Kidney (tissue), 14 donors: ENCODE data around the gene PIP5K1C. TPM values are rescaled to one million over a fixed set of nuclear protein-coding genes. Genes with fewer than 3 reads are reported as not detected.

ENCODE experiments used
- DNase-seq, 5 donors: peaks; one replicate each; pipeline ENCODE4 v3.0.0-alpha.2; 2013 to 2020
- FAIRE-seq: peaks from 2 replicates; lab custom pipeline; 2012; peaks lifted over from hg19 to GRCh38; lab: Jason Lieb, UNC
- H3K27ac ChIP-seq, 2 donors: one replicate each; pipeline ENCODE4 v1.7.0; 2013; ENCODE audit warnings: low read depth in 2 of 2, low read length in 2 of 2, inconsistent platforms in 1 of 2
- H3K27me3 ChIP-seq: one replicate; pipeline ENCODE4 v1.7.1; 2013; ENCODE audit warnings: low read length, inconsistent platforms; ENCODE audit not compliant: control insufficient read depth, insufficient read depth
- H3K36me3 ChIP-seq, 3 donors: one replicate each; pipeline versions ENCODE4 v1.7.0 to v1.7.1; 2013; ENCODE audit warnings: low read length in 3 of 3, control low read depth in 1 of 3, inconsistent platforms in 1 of 3; ENCODE audit not compliant: insufficient read depth in 3 of 3, control insufficient read depth in 2 of 3
- H3K4me1 ChIP-seq, 3 donors: one replicate each; pipeline versions ENCODE4 v1.7.0 to v1.7.1; 2013; ENCODE audit warnings: low read length in 3 of 3, inconsistent platforms in 1 of 3, low read depth in 1 of 3; ENCODE audit not compliant: control insufficient read depth in 2 of 3, insufficient read depth in 2 of 3
- H3K4me3 ChIP-seq, 3 donors: one replicate each; pipeline versions ENCODE4 v1.7.0 to v1.8.1; 2013; ENCODE audit warnings: low read length in 3 of 3, control low read depth in 1 of 3, inconsistent platforms in 1 of 3
- H3K9ac ChIP-seq, 3 donors: one replicate each; pipeline versions ENCODE4 v1.7.0 to v1.7.1; 2013; ENCODE audit warnings: low read length in 3 of 3, control low read depth in 1 of 3, inconsistent platforms in 1 of 3
- H3K9me3 ChIP-seq, 3 donors: one replicate each; pipeline versions ENCODE4 v1.7.0 to v1.7.1; 2013; ENCODE audit warnings: low read length in 3 of 3, control low read depth in 1 of 3, inconsistent platforms in 1 of 3; ENCODE audit not compliant: control insufficient read depth in 2 of 3, insufficient read depth in 1 of 3
- intact Hi-C: fragments of 100-400 bp; cut with DNase I; formaldehyde crosslinking; loops from one replicate; pipeline ENCODE4 v1.11.1; 2022
- polyA plus RNA-seq: library from polyadenylated mRNA; stranded (reverse); fragments of 350-450 nt; fragmentation: Illumina TruSeq; extraction: RNeasy Lipid Tissue Mini Kit (QIAGEN cat#74804); gene quantifications from one replicate; pipeline ENCODE4 v1.2.3, GENCODE V29; 2014; ENCODE audit warnings: low read depth, low replicate concordance; ENCODE audit not compliant: insufficient read depth
- total RNA-seq: library from RNA; stranded (reverse); fragmentation: NEBNext Ultra II Directional; extraction: Animal tissue kit (Norgen Biotek cat#: 25700); gene quantifications from one replicate; pipeline ENCODE4 v1.2.1, GENCODE V29; 2021
- TF ChIP-seq, protein P1 (sequence below): IDR thresholded peaks from 3 replicates; pipeline ENCODE4 v1.5.1; 2012; ENCODE audit warnings: mild to moderate bottlenecking, moderate library complexity, borderline replicate concordance; ENCODE audit not compliant: insufficient read depth; ENCODE audit errors: extremely low read depth
- donor health status: control.
- donor health status: control.
- donor health status: control.
- donor health status: control.
- donor health status: control.
- donor health status: DM: yes; HTN: yes; CAD: no.
- donor health status: Normal renal cell carcinoma (clear cell type).

The PIP5K1C gene
- total and polyA plus RNA-seq, 2 donors from 2014 or later, result 11.2 to 35.6 TPM

DNA sequence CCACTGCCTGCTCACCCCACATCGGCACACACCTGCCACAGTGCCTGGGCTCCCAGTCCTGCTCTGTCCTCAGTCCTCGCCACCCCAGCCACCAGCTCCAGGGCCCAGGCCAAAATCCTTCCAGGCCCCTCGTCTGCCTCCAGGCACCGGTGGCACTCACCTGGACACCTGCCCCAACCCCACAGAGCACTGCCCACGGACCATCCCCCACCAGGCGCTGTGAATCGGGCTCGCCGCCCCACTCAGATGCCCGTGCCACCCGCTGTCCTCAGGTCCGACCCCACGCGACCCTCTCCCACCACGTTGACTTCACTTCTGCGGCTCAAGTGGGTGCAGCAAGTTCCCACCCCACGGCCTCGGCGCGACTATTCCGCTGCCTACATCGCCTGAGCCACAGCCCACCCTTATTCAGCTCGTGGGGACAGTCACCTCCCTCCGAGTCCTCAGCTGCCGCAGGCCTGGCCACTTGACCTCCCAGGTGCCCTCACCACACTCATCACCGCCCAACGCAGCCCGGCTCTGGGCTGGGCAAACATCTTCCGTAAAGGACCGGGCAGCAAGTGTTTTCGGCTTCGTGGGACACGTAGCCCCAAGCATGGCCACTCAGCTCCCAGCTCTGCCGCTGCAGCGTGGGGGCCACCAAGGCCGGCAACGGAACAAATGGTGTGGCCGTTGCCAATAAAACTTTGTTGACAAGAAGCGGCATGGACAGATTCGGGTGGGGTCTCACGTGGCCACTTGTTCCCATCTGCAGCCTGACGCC, 5.7 kb downstream of the PIP5K1C start:
- Histone ChIP-seq H3K4me3 (no peak overlapping the region), H3K36me3 (no peaks in the 10 kb centered on the region), H3K9me3 (no peaks in the 10 kb centered on the region), H3K27me3 (no peaks in the 10 kb centered on the region), H3K4me1 (peaks cover 0 to 9% (median 6%) of the 10 kb centered on the region in 3 donors), H3K9ac (no peak overlapping the region), H3K27ac (no peak overlapping the region)
- TF ChIP-seq, protein P1, sequence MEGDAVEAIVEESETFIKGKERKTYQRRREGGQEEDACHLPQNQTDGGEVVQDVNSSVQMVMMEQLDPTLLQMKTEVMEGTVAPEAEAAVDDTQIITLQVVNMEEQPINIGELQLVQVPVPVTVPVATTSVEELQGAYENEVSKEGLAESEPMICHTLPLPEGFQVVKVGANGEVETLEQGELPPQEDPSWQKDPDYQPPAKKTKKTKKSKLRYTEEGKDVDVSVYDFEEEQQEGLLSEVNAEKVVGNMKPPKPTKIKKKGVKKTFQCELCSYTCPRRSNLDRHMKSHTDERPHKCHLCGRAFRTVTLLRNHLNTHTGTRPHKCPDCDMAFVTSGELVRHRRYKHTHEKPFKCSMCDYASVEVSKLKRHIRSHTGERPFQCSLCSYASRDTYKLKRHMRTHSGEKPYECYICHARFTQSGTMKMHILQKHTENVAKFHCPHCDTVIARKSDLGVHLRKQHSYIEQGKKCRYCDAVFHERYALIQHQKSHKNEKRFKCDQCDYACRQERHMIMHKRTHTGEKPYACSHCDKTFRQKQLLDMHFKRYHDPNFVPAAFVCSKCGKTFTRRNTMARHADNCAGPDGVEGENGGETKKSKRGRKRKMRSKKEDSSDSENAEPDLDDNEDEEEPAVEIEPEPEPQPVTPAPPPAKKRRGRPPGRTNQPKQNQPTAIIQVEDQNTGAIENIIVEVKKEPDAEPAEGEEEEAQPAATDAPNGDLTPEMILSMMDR, result no peak
- intact Hi-C loops, result no loop called here
- DNase-seq, result no peak
- no peak for FAIRE-seq

DNA sequence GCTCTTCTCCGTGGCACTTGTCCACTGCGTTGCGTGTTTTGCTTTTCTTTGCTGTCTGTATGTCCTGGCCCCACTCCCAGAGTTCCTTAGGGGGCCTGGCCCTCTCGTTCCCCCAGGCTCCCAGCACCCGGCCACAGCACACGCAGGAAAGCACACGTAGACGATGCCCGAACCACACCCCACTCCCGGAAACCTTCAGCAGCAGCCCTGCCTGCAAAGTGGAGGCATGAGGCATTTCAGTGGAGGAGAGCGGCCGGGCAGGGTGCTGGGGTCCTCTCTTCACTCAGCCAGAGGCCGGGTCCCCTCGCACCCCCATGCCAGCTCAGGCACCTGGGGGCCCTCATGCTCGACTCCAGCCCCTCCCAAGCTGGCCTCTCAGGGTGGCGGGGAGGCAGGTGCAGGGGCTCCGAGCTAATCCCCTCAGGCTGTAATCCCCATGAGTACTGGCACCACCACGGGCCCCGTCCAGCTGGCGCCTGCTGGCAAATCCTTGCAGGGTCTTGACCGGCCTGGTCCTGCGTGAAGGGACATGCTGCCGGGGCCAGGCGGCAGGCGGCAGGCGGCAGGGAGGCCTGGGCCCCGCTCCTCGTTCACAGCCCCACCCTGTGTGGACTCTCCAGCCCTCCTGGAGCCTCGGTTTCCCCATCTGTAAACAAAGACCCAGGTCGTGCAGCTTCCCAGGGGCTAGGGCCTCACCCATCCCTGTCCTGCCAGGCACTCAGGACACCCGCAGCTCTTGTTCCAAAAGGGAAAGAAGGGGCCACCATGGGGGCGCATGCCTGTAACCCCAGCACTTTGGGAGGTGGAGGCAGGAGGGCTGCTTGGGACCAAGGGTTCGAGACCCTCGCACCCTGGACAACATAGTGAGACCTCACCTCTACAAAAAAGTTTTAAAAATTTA, 7.0 kb downstream of the PIP5K1C start:
- DNase-seq, result no peak

DNA sequence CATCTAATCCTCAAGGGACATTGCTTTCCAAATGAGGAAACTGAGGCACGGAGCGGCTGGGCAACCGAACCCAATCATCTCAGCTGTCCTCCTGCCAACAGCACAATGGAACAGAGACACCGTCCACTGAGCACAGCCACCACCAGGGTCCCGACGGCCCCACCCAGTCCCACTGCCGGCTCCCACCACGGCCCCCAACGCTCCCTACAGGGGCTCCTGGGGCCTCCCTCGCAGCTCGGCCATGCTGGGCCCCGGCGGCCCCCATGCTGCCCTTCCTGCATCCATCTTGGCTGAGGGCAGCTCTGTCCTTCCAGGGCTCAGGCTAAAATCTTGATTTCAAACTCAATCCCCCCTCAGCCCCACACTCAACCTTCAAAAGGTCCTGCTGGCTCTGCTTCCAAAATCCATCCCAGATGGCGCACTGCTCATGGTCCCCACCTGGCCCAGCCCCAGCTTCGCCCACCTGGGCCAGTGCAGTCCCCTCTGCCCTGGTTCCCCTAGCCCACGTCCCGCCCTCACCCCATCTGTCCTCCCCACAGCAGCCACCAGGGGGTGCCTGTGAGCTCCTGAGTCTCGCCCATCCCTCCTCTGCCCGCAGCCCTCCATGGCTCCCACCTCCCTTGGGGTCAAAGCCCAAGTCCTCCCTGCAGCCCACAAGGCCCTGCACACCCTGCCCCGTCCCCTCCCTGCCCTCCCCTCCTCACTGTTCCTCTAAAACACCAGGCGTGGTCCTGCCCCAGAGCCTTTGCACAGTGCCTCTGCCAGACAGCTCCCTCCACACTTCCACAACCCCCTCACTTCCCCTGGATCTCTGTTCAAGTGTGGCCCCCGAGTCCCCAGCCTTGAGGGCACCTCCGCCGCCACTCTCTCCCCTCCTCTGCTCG, 7.9 kb downstream of the PIP5K1C start:
- H3K4me1 ChIP-seq, result peaks cover 0 to 8% (median 0%) of the 10 kb centered on the region in 3 donors
- H3K4me3 ChIP-seq, result no peak overlapping the region
- H3K9ac ChIP-seq, result no peak overlapping the region
- TF ChIP-seq, protein P1, result peak; percentile 16
- H3K9me3 ChIP-seq, result no peaks in the 10 kb centered on the region
- H3K36me3 ChIP-seq, result no peaks in the 10 kb centered on the region
- FAIRE-seq (no peak), DNase-seq (no peak)
- no peak overlapping the region for H3K27ac ChIP-seq
- intact Hi-C loops, result no loop called here
- H3K27me3 ChIP-seq, result no peaks in the 10 kb centered on the region

More for the DNA sequence above, 7.0 kb downstream of the PIP5K1C start:
- no peak overlapping the region for H3K27ac ChIP-seq
- no peaks in the 10 kb centered on the region for H3K36me3 ChIP-seq
- no peak for FAIRE-seq
- no peak overlapping the region for H3K9ac ChIP-seq
- TF ChIP-seq, protein P1, result no peak
- peaks cover 0 to 6% (median 5%) of the 10 kb centered on the region in 3 donors for H3K4me1 ChIP-seq
- no peak overlapping the region for H3K4me3 ChIP-seq
- no peaks in the 10 kb centered on the region for H3K27me3 ChIP-seq
- no peaks in the 10 kb centered on the region for H3K9me3 ChIP-seq
- intact Hi-C loops, result no loop called here
